OCI-LY1 (cell line): Measurements from ENCODE around the gene TMEM243.

ENCODE experiments used
- EZH2 ChIP-seq: fragments of 200-600 bp; sonication (generic), shearing (Covaris generic); IDR thresholded peaks from 2 replicates; pipeline ENCODE4 v1.8.0; 2017; ENCODE audit warnings: borderline replicate concordance, mixed run types, mild to moderate bottlenecking, antibody characterized with exemption, low read length, moderate library complexity, mixed read lengths
- TF ChIP-seq, protein P1 (sequence below): fragments of 200-600 bp; sonication (generic), shearing (Covaris generic); IDR thresholded peaks from 2 replicates; pipeline ENCODE4 v1.5.1; 2017; ENCODE audit warnings: mild to moderate bottlenecking, antibody characterized with exemption, low read length, moderate library complexity, mixed read lengths

- TF ChIP-seq, protein P1, sequence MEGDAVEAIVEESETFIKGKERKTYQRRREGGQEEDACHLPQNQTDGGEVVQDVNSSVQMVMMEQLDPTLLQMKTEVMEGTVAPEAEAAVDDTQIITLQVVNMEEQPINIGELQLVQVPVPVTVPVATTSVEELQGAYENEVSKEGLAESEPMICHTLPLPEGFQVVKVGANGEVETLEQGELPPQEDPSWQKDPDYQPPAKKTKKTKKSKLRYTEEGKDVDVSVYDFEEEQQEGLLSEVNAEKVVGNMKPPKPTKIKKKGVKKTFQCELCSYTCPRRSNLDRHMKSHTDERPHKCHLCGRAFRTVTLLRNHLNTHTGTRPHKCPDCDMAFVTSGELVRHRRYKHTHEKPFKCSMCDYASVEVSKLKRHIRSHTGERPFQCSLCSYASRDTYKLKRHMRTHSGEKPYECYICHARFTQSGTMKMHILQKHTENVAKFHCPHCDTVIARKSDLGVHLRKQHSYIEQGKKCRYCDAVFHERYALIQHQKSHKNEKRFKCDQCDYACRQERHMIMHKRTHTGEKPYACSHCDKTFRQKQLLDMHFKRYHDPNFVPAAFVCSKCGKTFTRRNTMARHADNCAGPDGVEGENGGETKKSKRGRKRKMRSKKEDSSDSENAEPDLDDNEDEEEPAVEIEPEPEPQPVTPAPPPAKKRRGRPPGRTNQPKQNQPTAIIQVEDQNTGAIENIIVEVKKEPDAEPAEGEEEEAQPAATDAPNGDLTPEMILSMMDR: no peak
- TF ChIP-seq EZH2: no peak
These were observed 16.8 kb downstream of the TMEM243 start for GRCh38 chr7:87202705-87203104.
